GM18507 (cell line): ENCODE measurements around the gene CBLL1.

Source experiments
- DNase-seq: peaks from one replicate; pipeline ENCODE4 v3.0.0; 2011; ENCODE audit warnings: low read depth; ENCODE audit not compliant: insufficient read length; ENCODE audit errors: extremely low spot score
- FAIRE-seq: peaks from 2 replicates; lab custom pipeline; 2011; peaks lifted over from hg19 to GRCh38; lab: Jason Lieb, UNC

The CBLL1 gene, protein sequence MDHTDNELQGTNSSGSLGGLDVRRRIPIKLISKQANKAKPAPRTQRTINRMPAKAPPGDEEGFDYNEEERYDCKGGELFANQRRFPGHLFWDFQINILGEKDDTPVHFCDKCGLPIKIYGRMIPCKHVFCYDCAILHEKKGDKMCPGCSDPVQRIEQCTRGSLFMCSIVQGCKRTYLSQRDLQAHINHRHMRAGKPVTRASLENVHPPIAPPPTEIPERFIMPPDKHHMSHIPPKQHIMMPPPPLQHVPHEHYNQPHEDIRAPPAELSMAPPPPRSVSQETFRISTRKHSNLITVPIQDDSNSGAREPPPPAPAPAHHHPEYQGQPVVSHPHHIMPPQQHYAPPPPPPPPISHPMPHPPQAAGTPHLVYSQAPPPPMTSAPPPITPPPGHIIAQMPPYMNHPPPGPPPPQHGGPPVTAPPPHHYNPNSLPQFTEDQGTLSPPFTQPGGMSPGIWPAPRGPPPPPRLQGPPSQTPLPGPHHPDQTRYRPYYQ

GRCh38 chr7:107743567-107744344 lies at the start of gene CBLL1:
Gene CBLL1 (plus strand): TSS chr7:107744142. CDS start chr7:107744164, 22 bp downstream.
- FAIRE-seq: peak; percentile 87
- DNase-seq: peak; percentile 83

DNA sequence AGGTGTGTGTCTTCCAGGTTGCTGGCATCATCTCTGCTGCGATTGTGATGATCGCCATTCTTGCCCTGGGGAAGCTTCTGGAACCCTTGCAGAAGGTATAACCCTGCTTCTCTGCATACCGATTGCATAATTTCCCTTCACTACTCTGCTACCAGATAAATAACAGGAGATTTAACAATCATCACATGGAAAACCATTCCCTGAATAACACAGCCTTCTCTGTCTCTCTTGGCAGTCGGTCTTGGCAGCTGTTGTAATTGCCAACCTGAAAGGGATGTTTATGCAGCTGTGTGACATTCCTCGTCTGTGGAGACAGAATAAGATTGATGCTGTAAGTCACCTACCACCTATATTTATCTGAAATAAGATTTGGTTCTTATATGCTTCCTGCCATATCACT lies 49.6 kb upstream of the CBLL1 start:
- FAIRE-seq (no peak), DNase-seq (no peak)

- FAIRE-seq: no peak
- DNase-seq: no peak
These were observed 47.5 kb upstream of the CBLL1 start for GRCh38 chr7:107696330-107696946.

DNA sequence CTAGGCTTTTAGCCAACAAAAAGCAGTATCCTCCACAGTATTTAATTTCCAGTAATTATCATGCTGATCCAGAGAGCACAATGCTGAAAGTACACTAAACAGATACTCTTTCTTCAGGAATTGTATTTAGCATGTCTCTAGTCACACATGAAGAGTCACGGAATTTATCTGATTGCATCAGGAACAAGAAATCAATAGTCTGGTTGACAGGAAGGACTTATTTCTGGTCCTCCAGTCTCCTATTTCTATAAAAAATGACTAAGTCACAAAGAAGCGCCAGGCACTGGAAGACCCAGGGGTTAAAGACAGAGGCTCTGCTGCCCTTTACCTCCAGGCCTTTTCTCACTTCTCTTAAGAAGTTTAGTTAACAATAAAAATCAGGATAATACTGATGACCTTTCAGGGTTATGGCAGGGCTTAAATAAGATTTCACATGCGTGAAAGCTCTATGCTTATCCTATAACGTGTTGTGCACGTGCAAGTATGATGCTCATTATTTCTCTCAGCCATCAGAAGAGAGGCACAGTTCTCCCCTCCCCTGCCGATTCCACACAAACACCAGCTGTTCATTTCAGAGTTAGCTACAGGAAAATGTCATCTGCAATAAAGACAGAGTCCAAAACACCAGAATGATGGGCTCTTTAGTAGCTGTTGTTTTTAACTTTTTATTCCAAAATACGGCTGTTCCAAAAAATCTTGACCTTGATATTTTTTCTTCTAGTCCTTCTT lies 46.5 kb upstream of the CBLL1 start:
- no peak for FAIRE-seq

GRCh38 chr7:107700570-107700969 lies 43.4 kb upstream of the CBLL1 start:
- no peak for FAIRE-seq
- no peak for DNase-seq

More for the DNA sequence above, 46.5 kb upstream of the CBLL1 start:
- DNase-seq: no peak

DNA sequence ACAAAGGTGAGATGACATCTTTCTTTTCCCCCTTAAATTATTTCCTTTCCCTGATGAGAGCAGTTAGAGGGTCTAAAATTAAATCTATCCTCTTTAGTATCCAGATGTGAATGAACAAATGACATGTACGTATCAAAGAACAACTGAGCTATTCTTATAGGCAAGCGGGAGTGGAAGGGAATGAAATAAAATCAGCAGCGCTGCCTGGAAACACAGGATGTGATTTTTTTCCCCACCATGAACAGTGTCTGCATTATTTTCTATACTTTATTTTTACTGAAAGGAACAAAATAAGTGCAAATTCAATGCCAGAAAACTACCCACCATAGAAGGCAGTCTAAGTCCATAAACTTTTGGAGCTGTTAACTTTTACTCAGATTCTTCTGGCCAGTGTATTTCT lies 42.8 kb upstream of the CBLL1 start:
- FAIRE-seq: no peak
- no peak for DNase-seq

- DNase-seq (no peak), FAIRE-seq (peak; percentile 21)
These were observed 40.7 kb upstream of the CBLL1 start for GRCh38 chr7:107703219-107703618.

- FAIRE-seq: no peak
- no peak for DNase-seq
These were observed 40.1 kb upstream of the CBLL1 start for GRCh38 chr7:107703872-107704271.

- DNase-seq: no peak
- FAIRE-seq: no peak
These were observed 35.0 kb upstream of the CBLL1 start for GRCh38 chr7:107708956-107709355.

GRCh38 chr7:107711301-107711700 lies 32.6 kb upstream of the CBLL1 start:
- FAIRE-seq (no peak), DNase-seq (no peak)

DNA sequence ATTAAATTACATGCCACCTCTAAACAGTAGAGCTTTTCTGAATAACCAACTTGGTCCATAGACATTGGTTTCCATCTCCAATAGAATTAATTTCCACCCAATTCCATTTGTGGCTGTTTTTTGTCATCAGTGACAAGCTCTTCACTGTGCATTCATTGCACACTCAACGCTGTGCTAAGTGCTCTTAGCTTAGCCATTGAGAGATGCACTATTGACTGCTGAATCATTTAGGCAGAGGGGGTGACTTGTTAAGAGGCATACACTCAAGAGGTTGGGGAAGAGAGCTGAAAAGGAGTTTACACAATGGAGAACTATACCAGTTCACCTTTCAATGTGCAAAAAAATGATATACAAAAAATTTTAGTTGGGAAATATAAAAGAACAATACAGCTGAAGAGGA lies 31.9 kb upstream of the CBLL1 start:
- DNase-seq (no peak), FAIRE-seq (no peak)

- no peak for FAIRE-seq
- no peak for DNase-seq
These were observed 31.0 kb upstream of the CBLL1 start for GRCh38 chr7:107712896-107713295.

DNA sequence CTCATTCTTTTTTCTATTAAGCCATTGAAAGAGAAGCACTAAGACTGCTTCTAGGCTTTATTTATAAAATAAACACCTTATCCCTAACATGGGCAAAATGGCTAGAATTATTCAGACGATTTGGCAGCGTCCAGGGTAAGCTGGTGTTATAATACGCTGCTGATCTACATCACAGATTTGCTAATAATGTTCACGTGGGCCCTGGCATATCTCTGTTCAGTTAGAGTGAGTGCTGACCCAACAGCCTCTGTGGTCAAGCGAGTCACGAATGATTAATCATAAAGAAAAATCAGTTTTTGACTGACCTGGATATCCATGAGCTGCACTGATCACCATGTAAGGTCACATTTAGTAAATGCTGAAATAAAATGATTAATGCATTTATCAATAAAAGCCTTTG lies 28.4 kb upstream of the CBLL1 start:
- FAIRE-seq: no peak
- DNase-seq: no peak

DNA sequence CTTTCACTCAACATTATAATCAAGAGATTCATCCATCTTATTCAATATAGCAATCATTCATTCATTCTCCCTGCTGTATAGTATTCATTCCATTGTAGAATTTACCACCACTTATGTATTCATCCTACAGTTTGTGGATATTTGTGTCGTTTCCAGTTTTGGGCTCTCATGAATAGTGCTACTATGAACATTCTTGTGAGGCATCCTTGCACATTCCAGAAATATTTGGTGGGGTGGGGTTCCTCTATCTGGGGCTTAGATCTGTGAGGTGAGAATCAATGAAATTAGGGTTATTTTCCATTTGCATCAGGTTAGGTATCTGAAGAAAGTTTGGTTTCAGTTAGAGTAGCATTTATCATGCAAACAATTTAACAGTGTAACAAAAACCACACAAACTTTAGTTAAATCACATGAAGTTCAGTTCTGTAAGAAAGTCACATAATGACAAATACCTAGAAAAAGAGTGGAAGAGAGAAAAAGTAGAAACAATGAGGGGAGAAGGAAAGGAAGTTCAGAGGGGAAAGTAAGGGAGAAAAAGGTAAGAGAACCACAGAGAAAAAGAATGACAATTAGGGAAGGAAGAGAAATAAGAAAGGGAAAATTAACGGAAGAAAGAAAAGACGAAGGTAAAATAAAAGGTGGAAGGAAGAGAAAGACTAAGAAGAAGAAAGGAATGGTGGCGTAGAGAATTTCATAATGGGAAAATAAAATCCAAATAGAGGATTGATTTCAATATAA lies 25.3 kb upstream of the CBLL1 start:
- DNase-seq (no peak), FAIRE-seq (no peak)

DNA sequence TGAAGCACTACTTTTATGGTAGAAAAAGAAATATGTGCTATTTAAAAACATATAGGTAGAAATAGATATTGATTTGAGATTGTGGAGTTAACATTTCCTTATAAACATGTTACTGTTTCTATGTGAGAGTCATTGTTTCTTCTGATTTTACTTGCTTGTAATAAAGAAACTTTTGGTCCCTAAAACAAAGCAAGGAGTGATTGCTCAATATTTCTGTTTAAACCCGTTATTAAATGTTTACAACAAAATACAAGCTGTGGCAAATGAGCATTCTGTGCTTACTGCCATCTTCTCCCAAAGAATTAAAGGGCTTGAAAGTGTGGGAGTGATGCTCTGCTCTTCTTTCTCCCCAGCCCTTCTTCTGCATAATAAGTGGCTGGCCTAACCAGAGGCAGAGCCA lies 22.7 kb upstream of the CBLL1 start:
- no peak for FAIRE-seq
- DNase-seq: no peak

GRCh38 chr7:107723255-107723654 lies 20.7 kb upstream of the CBLL1 start:
- FAIRE-seq: no peak
- DNase-seq: no peak

GRCh38 chr7:107725138-107725740 lies 18.7 kb upstream of the CBLL1 start:
- FAIRE-seq (peak; percentile 95), DNase-seq (peak; percentile 20)

DNA sequence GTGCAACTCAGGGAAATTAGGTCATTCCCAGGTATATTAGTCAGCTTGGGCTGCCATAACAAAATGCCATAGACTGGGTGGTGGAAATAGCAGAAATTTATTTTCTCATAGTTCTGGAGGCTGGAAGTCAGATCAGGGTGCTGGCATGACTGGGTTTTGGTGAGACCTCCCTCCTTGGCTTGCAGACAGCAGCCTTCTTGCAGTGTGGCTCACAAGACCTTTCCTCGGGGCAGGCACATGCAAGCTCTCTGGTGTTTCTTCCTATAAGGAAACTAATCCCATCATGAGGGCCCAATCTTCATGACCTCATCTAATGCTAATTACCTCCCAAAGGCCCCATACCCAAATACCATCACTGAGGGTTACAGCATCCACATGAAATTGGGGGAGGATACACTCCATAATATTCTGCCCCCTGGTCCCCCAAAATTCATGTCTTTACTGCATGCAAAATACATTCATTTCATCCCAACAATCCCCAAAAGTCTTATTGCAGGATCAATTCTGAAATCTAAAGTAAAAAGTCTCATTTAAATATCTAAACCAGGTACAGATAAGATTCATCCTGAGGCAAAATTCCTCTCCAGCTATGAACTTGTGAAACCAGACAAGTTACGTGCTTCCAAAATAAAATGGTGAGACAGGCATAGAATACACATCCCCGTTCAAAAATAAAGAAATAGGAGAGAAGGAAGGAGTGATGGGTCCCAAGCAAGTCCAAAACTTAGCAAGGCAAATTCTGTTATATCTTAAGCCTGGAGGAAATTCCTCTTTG lies 17.4 kb upstream of the CBLL1 start:
- no peak for DNase-seq
- no peak for FAIRE-seq
